Activated naive CD4-positive, alpha-beta T cell treated with anti-CD3 and anti-CD28 coated beads, Interleukin-2, amount 50 U/mL, for 72 hours (primary cell): ENCODE data around the gene DDX5. TPM values are rescaled to one million over a fixed set of nuclear protein-coding genes. Genes with fewer than 3 reads are reported as not detected.

Experiments used
- ATAC-seq, 2 donors: fragments of 150-1000 bp; cut with Tn5 transposase; 2 replicates each; pipeline ENCODE4 v1.10.0; 2021; ENCODE audit warnings: mild to moderate bottlenecking in 2 of 2, moderate library complexity in 2 of 2
- DNase-seq, 2 donors: peaks; one replicate each; pipeline ENCODE4 v3.0.0; 2021 to 2022; ENCODE audit warnings: low spot score in 2 of 2
- H3K27ac Mint-ChIP-seq, 2 donors: one replicate each; pipeline ENCODE4 v1.8.0; 2022; ENCODE audit warnings: mild to moderate bottlenecking in 2 of 2, mixed read lengths in 2 of 2
- H3K36me3 Mint-ChIP-seq, 2 donors: one replicate each; pipeline ENCODE4 v1.8.0; 2022; ENCODE audit warnings: mixed read lengths in 2 of 2
- H3K9me3 Mint-ChIP-seq, 2 donors: one replicate each; pipeline ENCODE4 v1.8.0; 2022; ENCODE audit warnings: mixed read lengths in 2 of 2
- total RNA-seq, 2 donors: library from RNA; stranded (reverse); gene quantifications; one replicate each; pipeline ENCODE4 v1.2.3, GENCODE V29; 2022

Gene DDX5
- total RNA-seq, 2 donors from 2014 or later = 687 to 793 TPM

GRCh38 chr17:64527914-64528313 lies 21.8 kb upstream of the DDX5 start:
- Mint-ChIP-seq H3K36me3 (peaks cover 10 to 19% of the 10 kb centered on the region in 2 donors), H3K9me3 (no peaks in the 10 kb centered on the region), H3K27ac (no peak overlapping the region)
- ATAC-seq (no peak), DNase-seq (no peak)

- Mint-ChIP-seq H3K9me3 (no peaks in the 10 kb centered on the region), H3K27ac (no peak overlapping the region), H3K36me3 (peaks cover 0 to 6% of the 10 kb centered on the region in 2 donors)
- ATAC-seq (no peak), DNase-seq (no peak)
These were observed 14.3 kb upstream of the DDX5 start for GRCh38 chr17:64520359-64520758.

GRCh38 chr17:64519601-64520000 lies 13.5 kb upstream of the DDX5 start:
- DNase-seq (no peak), ATAC-seq (no peak)
- Mint-ChIP-seq H3K36me3 (peaks cover 0 to 6% of the 10 kb centered on the region in 2 donors), H3K27ac (no peak overlapping the region), H3K9me3 (no peaks in the 10 kb centered on the region)

- peaks cover 2 to 19% of the 10 kb centered on the region in 2 donors for H3K36me3 Mint-ChIP-seq
- H3K9me3 Mint-ChIP-seq = no peaks in the 10 kb centered on the region
- DNase-seq = no peak
These were observed 9.7 kb upstream of the DDX5 start for GRCh38 chr17:64515829-64516228.

GRCh38 chr17:64515419-64515818 lies 9.3 kb upstream of the DDX5 start:
- Mint-ChIP-seq H3K9me3 (no peaks in the 10 kb centered on the region), H3K27ac (peak overlapping the region in 1 of 2 donors; percentile 0), H3K36me3 (peaks cover 6 to 19% of the 10 kb centered on the region in 2 donors)
- DNase-seq = no peak
- ATAC-seq = no peak

More at GRCh38 chr17:64515829-64516228, 9.7 kb upstream of the DDX5 start:
- no peak for ATAC-seq
- H3K27ac Mint-ChIP-seq = no peak overlapping the region

GRCh38 chr17:64509179-64509578 lies 3.1 kb upstream of the DDX5 start:
- no peak for DNase-seq
- no peaks in the 10 kb centered on the region for H3K9me3 Mint-ChIP-seq
- H3K36me3 Mint-ChIP-seq = peaks cover 39 to 41% of the 10 kb centered on the region in 2 donors
- no peak overlapping the region for H3K27ac Mint-ChIP-seq
- ATAC-seq = no peak

GRCh38 chr17:64508683-64509082 lies 2.6 kb upstream of the DDX5 start:
- Mint-ChIP-seq H3K9me3 (no peaks in the 10 kb centered on the region), H3K36me3 (peaks cover 41 to 45% of the 10 kb centered on the region in 2 donors)

GRCh38 chr17:64507413-64507782 lies 1.3 kb upstream of the DDX5 start:
- peaks cover 54 to 58% of the 10 kb centered on the region in 2 donors for H3K36me3 Mint-ChIP-seq
- no peaks in the 10 kb centered on the region for H3K9me3 Mint-ChIP-seq
- DNase-seq = no peak
- peak; percentile 6 to 11 for ATAC-seq
- H3K27ac Mint-ChIP-seq = peak overlapping the region; percentile 100

More at GRCh38 chr17:64508683-64509082, 2.6 kb upstream of the DDX5 start:
- no peak for ATAC-seq
- H3K27ac Mint-ChIP-seq = no peak overlapping the region
- no peak for DNase-seq

- DNase-seq = peak; percentile 93 to 97
- peaks cover 58 to 64% of the 10 kb centered on the region in 2 donors for H3K36me3 Mint-ChIP-seq
- no peaks in the 10 kb centered on the region for H3K9me3 Mint-ChIP-seq
- H3K27ac Mint-ChIP-seq = peak within 1 kb of the TSS; percentile 100
- peak; percentile 58 to 69 for ATAC-seq
These were observed 705 bp upstream of the DDX5 start, which contains the start of gene CEP95 for GRCh38 chr17:64506576-64507412. CEP95 (plus strand) TSS chr17:64506977; CDS start chr17:64507098, 121 bp downstream.

- H3K9me3 Mint-ChIP-seq = no peaks in the 10 kb centered on the region
- DNase-seq (peak; percentile 83 to 84), ATAC-seq (peak; percentile 19 to 21)
- peak overlapping the region; percentile 100 for H3K27ac Mint-ChIP-seq
- peaks cover 64 to 72% of the 10 kb centered on the region in 2 donors for H3K36me3 Mint-ChIP-seq
These were observed 519 bp downstream of the DDX5 start for GRCh38 chr17:64505340-64506200.

- Mint-ChIP-seq H3K36me3 (peaks cover 71 to 74% of the 10 kb centered on the region in 2 donors), H3K27ac (peak overlapping the region; percentile 100), H3K9me3 (no peaks in the 10 kb centered on the region)
- peak in 1 of 2 donors; percentile 63 for DNase-seq
- peak in 1 of 2 donors; percentile 5 for ATAC-seq
These were observed 1.2 kb downstream of the DDX5 start for GRCh38 chr17:64504769-64505339.

GRCh38 chr17:64503821-64504768 lies 2.0 kb downstream of the DDX5 start:
- peaks cover 72 to 74% of the 10 kb centered on the region in 2 donors for H3K36me3 Mint-ChIP-seq
- no peaks in the 10 kb centered on the region for H3K9me3 Mint-ChIP-seq
- peak overlapping the region; percentile 100 for H3K27ac Mint-ChIP-seq
- ATAC-seq (no peak), DNase-seq (no peak)

GRCh38 chr17:64503341-64503740 lies 2.7 kb downstream of the DDX5 start:
- Mint-ChIP-seq H3K36me3 (peaks cover 74 to 76% of the 10 kb centered on the region in 2 donors), H3K9me3 (no peaks in the 10 kb centered on the region), H3K27ac (peak overlapping the region; percentile 100)
- no peak for ATAC-seq
- DNase-seq = no peak

- DNase-seq (no peak), ATAC-seq (no peak)
- Mint-ChIP-seq H3K9me3 (no peaks in the 10 kb centered on the region), H3K36me3 (peaks cover 73 to 80% of the 10 kb centered on the region in 2 donors), H3K27ac (peak overlapping the region; percentile 97 to 100)
These were observed 3.3 kb downstream of the DDX5 start for GRCh38 chr17:64502809-64503208.

GRCh38 chr17:64502021-64502420 lies 4.1 kb downstream of the DDX5 start:
- no peak for ATAC-seq
- peaks cover 66 to 80% of the 10 kb centered on the region in 2 donors for H3K36me3 Mint-ChIP-seq

More at GRCh38 chr17:64502021-64502420, 4.1 kb downstream of the DDX5 start:
- H3K9me3 Mint-ChIP-seq = no peaks in the 10 kb centered on the region
- no peak for DNase-seq
- H3K27ac Mint-ChIP-seq = peak overlapping the region; percentile 97 to 100
